Prostate gland (tissue), 2 donors: Measurements from ENCODE around the gene FNDC7. TPM values are rescaled to one million over a fixed set of nuclear protein-coding genes. Genes with fewer than 3 reads are reported as not detected.

Experiments
- DNase-seq: peaks from one replicate; pipeline ENCODE4 v3.0.0-alpha.2; 2019; ENCODE audit warnings: low spot score
- H3K27ac ChIP-seq, 2 donors: fragments of 200-600 bp; sonication (generic); 2 replicates each; pipeline ENCODE4 v1.5.1; 2017 to 2019
- H3K27me3 ChIP-seq: fragments of 200-600 bp; sonication (generic); replicated peaks from 2 replicates; pipeline ENCODE4 v1.5.1; 2019; ENCODE audit not compliant: insufficient read depth
- H3K36me3 ChIP-seq, 2 donors: fragments of 200-600 bp; sonication (generic); 1 replicate in 1 of 2; 2 replicates in 1 of 2; pipeline versions ENCODE4 v1.5.1 to v1.8.1; 2017 to 2019
- H3K4me1 ChIP-seq: fragments of 200-600 bp; sonication (generic); replicated peaks from 2 replicates; pipeline ENCODE4 v1.5.1; 2019
- H3K4me3 ChIP-seq, 2 donors: fragments of 200-600 bp; sonication (generic); 2 replicates each; pipeline ENCODE4 v1.5.1; 2017 to 2019
- H3K9me3 ChIP-seq: fragments of 200-600 bp; sonication (generic); 2 replicates; pipeline ENCODE4 v1.5.1; 2017
- POLR2A ChIP-seq: fragments of 450-650 bp; IDR thresholded peaks from one replicate; pipeline ENCODE4 v1.6.1; 2016; ENCODE audit warnings: antibody characterized with exemption, mild to moderate bottlenecking
- POLR2AphosphoS5 ChIP-seq: sonication (generic); formaldehyde crosslinking; IDR thresholded peaks from one replicate; pipeline ENCODE4 v1.6.1; 2017; ENCODE audit warnings: antibody characterized with exemption
- WGBS: methylation state at CpG from one replicate; pipeline ENCODE4 v1.1.5; 2018; 5-methylcytosine and 5-hydroxymethylcytosine counted together
- intact Hi-C: fragments of 100-400 bp; cut with DNase I; formaldehyde crosslinking; loops from one replicate; pipeline ENCODE4 v1.14.2; 2022
- total RNA-seq, 2 donors: library from RNA; depleted of rRNA; stranded (reverse); fragments of >200 nt; gene quantifications; one replicate each; pipeline ENCODE4 v1.1.0, GENCODE V29; 2016
- TF ChIP-seq, protein P1 (sequence below), 4 experiments: fragments of 200-600 bp in 2 of 4; fragments of 450-650 bp in 2 of 4; sonication (generic) in 2 of 4; IDR thresholded peaks; 1 replicate in 3 of 4; 2 replicates in 1 of 4; pipeline ENCODE4 v1.5.1; 2016 to 2019; ENCODE audit warnings: antibody characterized with exemption in 4 of 4, mild to moderate bottlenecking in 2 of 4, moderate library complexity in 2 of 4

FNDC7 gene, protein sequence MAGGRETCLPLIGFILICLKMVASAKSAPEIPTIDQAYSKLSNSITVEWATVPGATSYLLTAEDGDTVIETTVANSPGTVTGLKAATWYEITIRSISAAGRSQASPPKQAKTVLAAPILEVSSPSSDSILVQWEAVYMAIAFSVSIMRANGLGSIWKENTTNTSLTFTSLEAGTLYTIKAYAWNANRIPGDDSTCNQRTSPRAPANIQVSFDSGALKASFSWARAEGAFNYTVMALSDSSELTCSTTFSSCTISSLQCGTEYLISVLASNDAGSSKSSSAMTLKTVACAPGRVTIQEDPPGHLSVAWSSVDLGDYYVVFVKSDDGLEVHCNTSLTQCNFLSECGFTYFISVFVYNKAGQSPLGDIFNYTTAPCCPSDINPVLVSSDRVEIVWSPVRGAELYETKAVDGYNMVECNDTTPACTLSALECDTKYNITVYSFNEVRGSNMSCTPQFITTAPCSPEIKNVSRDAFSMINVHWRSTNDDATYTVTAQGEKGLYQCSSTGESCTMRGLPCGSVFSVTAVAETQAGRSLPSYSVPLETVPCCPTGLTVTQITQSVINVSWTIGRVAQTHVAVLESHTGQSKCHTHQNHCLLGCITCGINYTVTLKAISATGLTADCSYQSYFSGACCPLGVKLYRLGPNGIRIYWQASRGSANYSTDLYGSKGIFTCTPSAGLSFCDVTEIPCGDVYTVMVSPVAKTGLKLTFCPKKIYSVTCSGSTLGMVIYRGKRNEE
- 1 to 10 TPM in 1 of 2 donors, not detected in 1; 3.3 TPM for total RNA-seq

DNA sequence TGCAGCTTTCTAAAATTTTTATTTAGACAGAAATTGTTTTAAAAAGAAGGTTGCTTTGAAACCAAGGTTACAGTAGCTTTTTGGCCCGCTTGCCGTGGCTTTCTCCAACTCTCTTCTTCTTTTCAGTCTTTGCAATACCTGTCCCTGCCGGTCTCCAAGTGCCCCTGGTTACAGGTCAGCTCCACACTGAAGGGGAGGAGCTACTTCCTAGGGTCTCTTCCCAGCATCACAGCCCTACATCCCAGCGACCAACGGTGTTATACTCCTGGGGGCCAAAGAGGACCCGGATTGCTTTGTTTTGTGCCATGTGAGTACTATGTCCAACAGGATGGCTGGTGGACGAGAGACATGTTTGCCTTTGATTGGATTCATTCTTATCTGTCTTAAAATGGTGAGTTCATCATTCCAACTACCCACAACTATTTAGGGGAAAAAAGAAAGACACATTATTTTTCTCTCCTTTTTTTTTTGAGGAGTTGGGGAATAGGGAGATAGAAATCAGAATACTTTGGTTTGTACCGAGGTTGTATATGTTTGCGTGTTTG, at the start of gene FNDC7:
Gene FNDC7 (plus strand): TSS at position 303 of the 545 bp plus-strand sequence. CDS start 26 bp downstream, at position 329.
- TF ChIP-seq POLR2A (no peak), POLR2AphosphoS5 (no peak)
- TF ChIP-seq, protein P1, sequence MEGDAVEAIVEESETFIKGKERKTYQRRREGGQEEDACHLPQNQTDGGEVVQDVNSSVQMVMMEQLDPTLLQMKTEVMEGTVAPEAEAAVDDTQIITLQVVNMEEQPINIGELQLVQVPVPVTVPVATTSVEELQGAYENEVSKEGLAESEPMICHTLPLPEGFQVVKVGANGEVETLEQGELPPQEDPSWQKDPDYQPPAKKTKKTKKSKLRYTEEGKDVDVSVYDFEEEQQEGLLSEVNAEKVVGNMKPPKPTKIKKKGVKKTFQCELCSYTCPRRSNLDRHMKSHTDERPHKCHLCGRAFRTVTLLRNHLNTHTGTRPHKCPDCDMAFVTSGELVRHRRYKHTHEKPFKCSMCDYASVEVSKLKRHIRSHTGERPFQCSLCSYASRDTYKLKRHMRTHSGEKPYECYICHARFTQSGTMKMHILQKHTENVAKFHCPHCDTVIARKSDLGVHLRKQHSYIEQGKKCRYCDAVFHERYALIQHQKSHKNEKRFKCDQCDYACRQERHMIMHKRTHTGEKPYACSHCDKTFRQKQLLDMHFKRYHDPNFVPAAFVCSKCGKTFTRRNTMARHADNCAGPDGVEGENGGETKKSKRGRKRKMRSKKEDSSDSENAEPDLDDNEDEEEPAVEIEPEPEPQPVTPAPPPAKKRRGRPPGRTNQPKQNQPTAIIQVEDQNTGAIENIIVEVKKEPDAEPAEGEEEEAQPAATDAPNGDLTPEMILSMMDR (IDR thresholded peaks at IDR 0.05) = no peak

DNA sequence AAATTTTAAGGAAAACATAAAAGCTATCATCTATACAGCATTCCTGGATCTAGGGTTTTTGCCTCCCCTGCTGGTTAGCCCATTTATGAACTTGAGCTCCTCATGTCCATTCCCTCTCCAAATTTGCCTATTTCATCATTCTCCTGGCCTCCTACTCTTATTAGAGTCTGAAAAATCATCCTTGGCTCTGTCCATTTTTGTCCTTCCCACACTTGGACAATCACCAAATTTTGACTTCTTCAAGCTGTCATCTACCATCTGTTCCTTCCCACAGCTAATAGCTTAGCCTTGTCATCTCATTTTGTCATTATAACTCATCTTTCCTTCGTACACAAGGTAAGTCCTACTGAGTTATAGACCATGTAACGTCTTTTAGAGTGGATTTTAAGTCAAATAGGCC, 49.6 kb upstream of the FNDC7 start:
- intact Hi-C loops = no loop called here
- Histone ChIP-seq H3K4me3 (no peak overlapping the region), H3K9me3 (no peaks in the 10 kb centered on the region), H3K36me3 (no peaks in the 10 kb centered on the region), H3K4me1 (no peaks in the 10 kb centered on the region), H3K27me3 (no peaks in the 10 kb centered on the region), H3K27ac (no peak overlapping the region)
- TF ChIP-seq POLR2AphosphoS5 (no peak), POLR2A (no peak)
- TF ChIP-seq, protein P1 (IDR thresholded peaks at IDR 0.05) = no peak
- WGBS = 79% methylated on average over 2 of the region's 2 CpGs
- DNase-seq = no peak

More for the DNA sequence above, at the start of gene FNDC7:
- H3K27me3 ChIP-seq = no peaks in the 10 kb centered on the region
- H3K4me1 ChIP-seq = no peaks in the 10 kb centered on the region
- H3K36me3 ChIP-seq = no peaks in the 10 kb centered on the region
- no peak within 1 kb of the TSS for H3K27ac ChIP-seq
- intact Hi-C loops = no loop called here
- 43% methylated on average over 9 of the region's 9 CpGs for WGBS
- no peak within 1 kb of the TSS for H3K4me3 ChIP-seq
- H3K9me3 ChIP-seq = no peaks in the 10 kb centered on the region
- DNase-seq = no peak

DNA sequence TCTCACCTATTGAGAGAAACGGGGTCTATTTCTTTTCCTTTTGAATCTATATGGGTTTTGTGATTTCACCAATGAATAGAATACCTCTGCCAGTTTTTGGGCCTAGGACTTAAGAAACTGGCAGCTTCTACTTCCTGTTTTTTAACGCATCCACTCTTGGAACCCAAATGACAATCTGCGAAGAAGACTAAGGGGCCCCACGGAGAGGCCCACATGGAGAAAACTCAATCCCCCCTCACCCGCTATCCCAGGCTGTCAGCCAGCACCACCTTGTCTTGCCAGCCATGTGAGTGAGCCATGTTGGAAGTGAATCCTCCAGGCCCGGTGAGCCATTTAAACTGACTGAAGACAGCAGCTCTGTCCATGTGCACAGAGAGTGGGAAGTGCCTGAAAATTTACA, 48.2 kb upstream of the FNDC7 start:
- TF ChIP-seq POLR2AphosphoS5 (no peak), POLR2A (no peak)
- TF ChIP-seq, protein P1 (IDR thresholded peaks at IDR 0.05) = no peak
- H3K4me3 ChIP-seq = no peak overlapping the region
- H3K27ac ChIP-seq = no peak overlapping the region
- intact Hi-C loops = no loop called here
- no peaks in the 10 kb centered on the region for H3K4me1 ChIP-seq
- H3K36me3 ChIP-seq = no peaks in the 10 kb centered on the region
- no peaks in the 10 kb centered on the region for H3K27me3 ChIP-seq
- H3K9me3 ChIP-seq = no peaks in the 10 kb centered on the region
- no peak for DNase-seq
- WGBS = 82% methylated on average over 6 of the region's 6 CpGs

DNA sequence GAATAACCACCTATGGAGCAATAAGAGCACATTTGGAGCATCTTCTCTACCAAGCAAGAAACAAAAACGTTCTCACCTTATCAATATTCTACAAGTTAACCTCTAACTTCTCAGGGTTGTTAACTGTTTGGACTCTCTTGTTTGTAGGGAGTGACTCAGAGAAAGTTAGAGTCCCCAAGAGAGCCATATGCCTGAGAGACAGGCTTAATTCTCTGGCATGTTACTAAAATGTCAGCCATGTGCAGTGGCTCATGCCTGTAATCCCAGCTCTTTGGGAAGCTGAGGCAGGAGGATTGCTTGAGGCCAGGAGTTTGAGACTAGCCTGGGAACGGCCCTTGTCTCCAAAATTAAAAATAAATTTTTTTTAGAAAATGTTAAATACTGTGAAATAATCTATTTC, 47.6 kb upstream of the FNDC7 start:
- H3K4me3 ChIP-seq = no peak overlapping the region
- no peak for DNase-seq
- 76% methylated on average over 2 of the region's 2 CpGs for WGBS
- H3K4me1 ChIP-seq = no peaks in the 10 kb centered on the region
- H3K9me3 ChIP-seq = no peaks in the 10 kb centered on the region
- no peak overlapping the region for H3K27ac ChIP-seq
- no peaks in the 10 kb centered on the region for H3K27me3 ChIP-seq
- no peak for TF ChIP-seq POLR2AphosphoS5
- TF ChIP-seq POLR2A = no peak
- TF ChIP-seq, protein P1 (IDR thresholded peaks at IDR 0.05) = no peak
- intact Hi-C loops = no loop called here
- no peaks in the 10 kb centered on the region for H3K36me3 ChIP-seq
